Tibial nerve (tissue), 4 donors: Measurements from ENCODE around the gene TUT7.

Experiments used
- EP300 ChIP-seq, 2 donors: sonication (generic); formaldehyde crosslinking; IDR thresholded peaks; one replicate each; pipeline ENCODE4 v1.6.1; 2017; ENCODE audit warnings: antibody characterized with exemption in 2 of 2, mild to moderate bottlenecking in 1 of 2
- TF ChIP-seq, protein P1 (sequence below), 5 experiments: fragments of 200-600 bp in 3 of 5; fragments of 450-650 bp in 2 of 5; sonication (generic) in 3 of 5; IDR thresholded peaks; one replicate each; pipeline ENCODE4 v1.5.1; 2016 to 2019; ENCODE audit warnings: antibody characterized with exemption in 5 of 5, mild to moderate bottlenecking in 3 of 5, moderate library complexity in 2 of 5

DNA sequence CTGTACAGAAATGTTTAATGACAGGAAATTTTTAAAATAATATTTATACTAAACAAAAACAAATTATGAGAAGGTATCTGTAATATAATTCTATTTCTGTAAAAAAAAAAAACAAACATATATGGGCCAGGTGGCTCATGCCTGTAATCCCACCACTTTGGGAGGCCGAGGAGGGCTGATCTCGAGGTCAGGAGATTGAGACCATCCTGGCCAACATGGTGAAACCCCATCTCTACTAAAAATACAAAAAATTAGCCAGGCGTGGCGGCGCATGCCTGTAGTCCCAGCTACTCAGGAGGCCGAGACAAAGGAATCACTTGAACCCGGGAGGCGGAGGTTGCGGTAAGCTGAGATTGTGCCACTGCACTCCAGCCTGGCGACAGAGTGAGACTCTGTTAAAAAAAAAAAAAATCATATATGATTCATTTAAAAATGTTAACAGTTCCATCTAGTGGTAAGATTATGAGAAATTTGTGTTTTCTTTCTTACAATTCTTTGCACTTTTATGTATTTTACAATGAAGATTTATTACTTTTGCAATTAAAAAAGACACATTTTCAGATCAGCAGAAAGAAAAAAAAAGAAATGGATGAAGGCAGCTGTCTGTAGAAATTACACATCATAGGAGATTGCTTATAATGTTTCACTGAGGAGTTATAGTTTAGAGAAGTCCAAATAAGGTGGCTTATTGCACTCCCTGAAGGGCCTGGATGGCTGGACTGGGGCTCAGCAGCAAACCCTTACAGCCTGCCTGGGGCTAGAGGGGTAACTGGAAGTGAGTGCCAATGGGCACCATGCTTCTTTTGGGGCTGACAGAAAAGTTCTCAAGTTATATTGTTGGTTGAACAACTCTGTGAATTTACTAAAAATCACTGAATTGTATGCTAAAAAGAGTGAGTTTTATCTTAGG, 115.1 kb downstream of the TUT7 start:
- TF ChIP-seq EP300 (IDR thresholded peaks at IDR 0.05): no peak
- TF ChIP-seq, protein P1, sequence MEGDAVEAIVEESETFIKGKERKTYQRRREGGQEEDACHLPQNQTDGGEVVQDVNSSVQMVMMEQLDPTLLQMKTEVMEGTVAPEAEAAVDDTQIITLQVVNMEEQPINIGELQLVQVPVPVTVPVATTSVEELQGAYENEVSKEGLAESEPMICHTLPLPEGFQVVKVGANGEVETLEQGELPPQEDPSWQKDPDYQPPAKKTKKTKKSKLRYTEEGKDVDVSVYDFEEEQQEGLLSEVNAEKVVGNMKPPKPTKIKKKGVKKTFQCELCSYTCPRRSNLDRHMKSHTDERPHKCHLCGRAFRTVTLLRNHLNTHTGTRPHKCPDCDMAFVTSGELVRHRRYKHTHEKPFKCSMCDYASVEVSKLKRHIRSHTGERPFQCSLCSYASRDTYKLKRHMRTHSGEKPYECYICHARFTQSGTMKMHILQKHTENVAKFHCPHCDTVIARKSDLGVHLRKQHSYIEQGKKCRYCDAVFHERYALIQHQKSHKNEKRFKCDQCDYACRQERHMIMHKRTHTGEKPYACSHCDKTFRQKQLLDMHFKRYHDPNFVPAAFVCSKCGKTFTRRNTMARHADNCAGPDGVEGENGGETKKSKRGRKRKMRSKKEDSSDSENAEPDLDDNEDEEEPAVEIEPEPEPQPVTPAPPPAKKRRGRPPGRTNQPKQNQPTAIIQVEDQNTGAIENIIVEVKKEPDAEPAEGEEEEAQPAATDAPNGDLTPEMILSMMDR (IDR thresholded peaks at IDR 0.05): no peak
